IPS-18a (cell line): ENCODE data around the gene FAAP20.
A peak's percentile ranks its signal among the peaks of the same experiment; 100 is the strongest.

Experiments used
- H3K27ac ChIP-seq: one replicate; pipeline ENCODE4 v1.5.1; 2013; ENCODE audit warnings: low read length
- H3K27me3 ChIP-seq: one replicate; pipeline ENCODE4 v1.6.1; 2013; ENCODE audit warnings: mild to moderate bottlenecking, low read length; ENCODE audit not compliant: control insufficient read depth, insufficient read depth
- H3K36me3 ChIP-seq: one replicate; pipeline ENCODE4 v1.6.1; 2013; ENCODE audit warnings: low read depth, low read length; ENCODE audit not compliant: control insufficient read depth
- H3K4me1 ChIP-seq: one replicate; pipeline ENCODE4 v1.6.1; 2013; ENCODE audit warnings: low read depth, low read length; ENCODE audit not compliant: control insufficient read depth
- H3K4me3 ChIP-seq: one replicate; pipeline ENCODE4 v1.5.1; 2013; ENCODE audit warnings: low read length
- H3K9ac ChIP-seq: one replicate; pipeline ENCODE4 v1.6.1; 2013; ENCODE audit warnings: mild to moderate bottlenecking, low read length, moderate library complexity
- H3K9me3 ChIP-seq: one replicate; pipeline ENCODE4 v1.6.1; 2013; ENCODE audit warnings: low read depth, low read length; ENCODE audit not compliant: control insufficient read depth

The FAAP20 gene

GRCh38 chr1:2234762-2235113 is 40.2 kb upstream of the FAAP20 start:
- Histone ChIP-seq H3K9ac (no peak overlapping the region), H3K27ac (no peak overlapping the region), H3K36me3 (no peaks in the 10 kb centered on the region), H3K4me3 (no peak overlapping the region), H3K9me3 (no peaks in the 10 kb centered on the region), H3K27me3 (no peaks in the 10 kb centered on the region), H3K4me1 (peaks cover 10% of the 10 kb centered on the region)

GRCh38 chr1:2233997-2234761 is 39.6 kb upstream of the FAAP20 start:
- Histone ChIP-seq H3K4me3 (no peak overlapping the region), H3K9me3 (no peaks in the 10 kb centered on the region), H3K4me1 (peaks cover 10% of the 10 kb centered on the region), H3K27ac (no peak overlapping the region), H3K27me3 (no peaks in the 10 kb centered on the region), H3K9ac (no peak overlapping the region), H3K36me3 (no peaks in the 10 kb centered on the region)

GRCh38 chr1:2233468-2233867 is 38.9 kb upstream of the FAAP20 start:
- H3K27me3 ChIP-seq, result no peaks in the 10 kb centered on the region
- H3K9ac ChIP-seq, result no peak overlapping the region
- H3K9me3 ChIP-seq, result no peaks in the 10 kb centered on the region
- H3K36me3 ChIP-seq, result no peaks in the 10 kb centered on the region
- H3K4me1 ChIP-seq, result peaks cover 10% of the 10 kb centered on the region
- no peak overlapping the region for H3K4me3 ChIP-seq
- H3K27ac ChIP-seq, result no peak overlapping the region

GRCh38 chr1:2232916-2233438 is 38.4 kb upstream of the FAAP20 start:
- Histone ChIP-seq H3K9me3 (no peaks in the 10 kb centered on the region), H3K36me3 (no peaks in the 10 kb centered on the region), H3K27me3 (no peaks in the 10 kb centered on the region), H3K9ac (no peak overlapping the region), H3K27ac (no peak overlapping the region), H3K4me1 (peaks cover 10% of the 10 kb centered on the region), H3K4me3 (no peak overlapping the region)

- Histone ChIP-seq H3K4me1 (peaks cover 10% of the 10 kb centered on the region), H3K27ac (no peak overlapping the region), H3K9ac (no peak overlapping the region), H3K9me3 (no peaks in the 10 kb centered on the region), H3K4me3 (no peak overlapping the region), H3K27me3 (no peaks in the 10 kb centered on the region), H3K36me3 (no peaks in the 10 kb centered on the region)
These were observed 37.8 kb upstream of the FAAP20 start for GRCh38 chr1:2232255-2232915.

GRCh38 chr1:2231532-2232254 is 37.1 kb upstream of the FAAP20 start:
- no peak overlapping the region for H3K27ac ChIP-seq
- H3K4me1 ChIP-seq, result peaks cover 10% of the 10 kb centered on the region
- no peaks in the 10 kb centered on the region for H3K27me3 ChIP-seq
- H3K9ac ChIP-seq, result no peak overlapping the region
- no peaks in the 10 kb centered on the region for H3K9me3 ChIP-seq
- H3K36me3 ChIP-seq, result no peaks in the 10 kb centered on the region
- peak overlapping the region; percentile 76 for H3K4me3 ChIP-seq

- H3K4me3 ChIP-seq, result peak overlapping the region; percentile 76
- no peaks in the 10 kb centered on the region for H3K27me3 ChIP-seq
- no peaks in the 10 kb centered on the region for H3K9me3 ChIP-seq
- H3K27ac ChIP-seq, result no peak overlapping the region
- H3K9ac ChIP-seq, result peak overlapping the region; percentile 43
- H3K4me1 ChIP-seq, result peaks cover 10% of the 10 kb centered on the region
- no peaks in the 10 kb centered on the region for H3K36me3 ChIP-seq
These were observed 36.4 kb upstream of the FAAP20 start for GRCh38 chr1:2230781-2231531.

GRCh38 chr1:2229911-2230731 is 35.5 kb upstream of the FAAP20 start:
- Histone ChIP-seq H3K9me3 (no peaks in the 10 kb centered on the region), H3K4me3 (peak overlapping the region; percentile 76), H3K36me3 (no peaks in the 10 kb centered on the region), H3K4me1 (peaks cover 10% of the 10 kb centered on the region), H3K27me3 (no peaks in the 10 kb centered on the region), H3K9ac (peak overlapping the region; percentile 43), H3K27ac (no peak overlapping the region)

GRCh38 chr1:2229037-2229864 is 34.7 kb upstream of the FAAP20 start:
- Histone ChIP-seq H3K27me3 (no peaks in the 10 kb centered on the region), H3K9ac (peak overlapping the region; percentile 43), H3K36me3 (no peaks in the 10 kb centered on the region), H3K4me1 (peaks cover 10% of the 10 kb centered on the region), H3K4me3 (peak overlapping the region; percentile 76), H3K9me3 (no peaks in the 10 kb centered on the region), H3K27ac (no peak overlapping the region)

GRCh38 chr1:2228694-2229036 is 34.1 kb upstream of the FAAP20 start:
- no peaks in the 10 kb centered on the region for H3K9me3 ChIP-seq
- H3K4me1 ChIP-seq, result peaks cover 10% of the 10 kb centered on the region
- no peaks in the 10 kb centered on the region for H3K27me3 ChIP-seq
- H3K27ac ChIP-seq, result no peak overlapping the region
- peak overlapping the region; percentile 76 for H3K4me3 ChIP-seq
- H3K9ac ChIP-seq, result peak overlapping the region; percentile 43
- no peaks in the 10 kb centered on the region for H3K36me3 ChIP-seq
